Hematopoietic multipotent progenitor cell treated with erythropoietin and hydrocortisone succinate and interleukin-3 and kit ligand, for 8 days (in vitro differentiated cells): ENCODE measurements around the gene ATP13A4.

Experiments
- DNase-seq: peaks from one replicate; pipeline ENCODE4 v3.0.0-alpha.2; 2015

The ATP13A4 gene

DNA sequence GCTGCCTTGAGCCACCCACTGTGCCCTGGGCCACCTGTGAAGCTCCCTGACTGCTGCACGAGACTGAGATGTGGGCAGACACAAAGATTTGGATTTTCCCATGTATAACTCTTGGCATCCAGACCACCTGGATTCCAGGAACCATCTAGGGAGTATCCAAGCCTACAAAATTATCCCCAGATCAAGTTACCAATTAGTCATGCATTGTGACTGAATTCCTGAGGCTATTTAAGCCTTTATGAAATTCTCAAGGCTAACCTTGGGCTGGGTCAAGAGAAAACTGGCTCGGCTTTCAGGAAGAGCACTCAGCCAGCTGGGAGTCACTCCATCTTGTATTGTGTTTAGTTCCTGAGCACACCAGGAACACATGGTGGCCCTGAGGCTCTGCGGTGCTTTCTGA lies 162.8 kb downstream of the ATP13A4 start:
- no peak for DNase-seq

DNA sequence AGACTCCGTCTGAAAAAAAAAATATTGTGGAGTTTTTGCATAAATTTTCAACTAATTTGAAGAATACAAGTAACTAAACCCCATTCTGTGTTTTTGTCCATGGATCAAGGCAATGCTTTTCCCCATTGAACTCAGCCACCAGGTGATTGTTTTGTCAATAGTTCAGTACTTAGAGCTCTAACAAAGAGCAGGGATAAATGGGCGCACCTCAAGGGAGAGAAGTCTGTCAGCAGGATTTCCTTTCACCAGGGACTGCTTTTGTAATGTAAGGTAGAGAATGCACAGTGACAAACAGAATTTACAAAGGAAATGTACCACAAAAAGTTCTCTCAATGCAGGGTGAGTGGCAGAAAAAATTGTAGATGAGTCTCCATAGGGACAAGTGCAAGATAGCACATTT lies 165.4 kb downstream of the ATP13A4 start:
- no peak for DNase-seq

DNA sequence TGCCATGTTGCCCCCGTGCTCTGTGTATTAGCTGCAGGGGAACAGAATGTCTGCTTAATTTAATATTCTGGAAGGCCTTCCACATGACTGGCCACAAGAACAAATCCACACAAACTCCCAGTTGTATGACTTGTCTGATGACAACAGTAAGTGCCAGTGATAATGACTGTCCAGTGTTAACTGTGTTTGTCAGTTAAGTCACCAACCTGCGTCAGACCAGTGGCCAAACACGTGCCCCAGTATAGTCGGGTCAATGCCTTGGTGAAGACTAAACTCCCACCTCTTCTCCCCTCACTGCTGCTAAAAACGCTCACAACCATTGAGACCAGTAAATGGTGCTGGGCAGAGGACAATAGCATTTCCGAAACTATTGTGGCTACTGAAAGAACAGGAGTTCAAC lies 166.3 kb downstream of the ATP13A4 start:
- no peak for DNase-seq

DNA sequence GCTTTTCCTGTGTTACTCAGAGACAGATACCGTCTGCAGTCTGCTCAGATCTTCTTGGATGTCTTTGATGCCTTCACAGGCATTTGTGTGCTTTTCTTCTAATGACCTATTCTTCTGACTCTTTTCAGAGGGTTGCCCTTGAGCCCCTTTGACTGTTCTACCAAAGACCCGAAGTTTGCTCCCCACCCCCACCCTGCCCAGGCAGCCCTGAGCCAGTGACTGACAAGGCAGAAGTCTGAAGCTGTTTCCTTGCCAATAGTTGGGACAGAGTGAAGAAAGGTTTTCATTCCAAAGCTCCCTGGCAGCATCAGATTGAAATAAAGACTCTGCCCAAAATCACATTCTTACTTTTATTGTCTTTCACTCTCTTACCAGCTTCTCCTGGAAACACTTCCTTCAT lies 167.1 kb downstream of the ATP13A4 start:
- no peak for DNase-seq

DNA sequence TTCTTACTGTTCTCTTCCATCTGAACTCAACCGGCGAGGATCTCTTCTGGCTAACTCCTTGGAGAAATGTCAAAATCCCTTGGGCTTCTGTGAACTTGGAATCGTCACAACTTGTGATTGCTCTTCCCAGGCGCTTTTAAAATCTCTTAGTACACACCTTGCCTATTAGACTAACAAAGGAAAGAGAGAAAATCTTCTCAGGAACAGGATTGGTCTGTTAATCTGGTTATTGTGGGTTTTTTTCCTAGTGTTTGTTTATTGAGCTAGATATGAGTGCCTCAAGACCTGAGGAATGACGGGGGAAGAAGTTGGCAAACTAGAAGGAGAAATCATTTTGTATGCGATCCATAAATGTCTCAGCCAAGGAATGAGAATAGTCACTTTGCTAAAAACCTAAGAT lies 176.0 kb downstream of the ATP13A4 start, which contains the start of gene ATP13A5:
Gene ATP13A5 (minus strand): TSS at position 48 of the 400 bp plus-strand sequence. CDS start 28 bp downstream, at position 20.
- DNase-seq: no peak

DNA sequence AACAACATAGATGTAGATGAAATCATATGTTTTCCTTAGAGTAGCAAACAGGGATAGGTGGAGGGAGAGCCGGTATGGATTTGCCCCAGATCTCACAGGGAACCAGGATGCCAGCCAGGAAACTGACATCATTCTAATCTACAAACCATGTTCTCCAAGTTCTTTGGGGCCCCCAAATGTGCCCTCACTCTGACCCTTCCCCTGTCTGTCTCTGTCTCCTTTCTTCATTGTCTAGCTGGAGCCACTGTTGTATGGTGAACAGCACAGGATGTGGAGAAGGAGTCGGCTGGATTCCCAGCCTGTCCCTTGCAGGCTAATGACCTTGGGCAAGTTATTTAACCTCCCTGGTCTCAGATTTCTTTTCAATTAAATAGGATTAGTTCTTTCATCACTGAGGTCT lies 177.1 kb downstream of the ATP13A4 start:
- no peak for DNase-seq

DNA sequence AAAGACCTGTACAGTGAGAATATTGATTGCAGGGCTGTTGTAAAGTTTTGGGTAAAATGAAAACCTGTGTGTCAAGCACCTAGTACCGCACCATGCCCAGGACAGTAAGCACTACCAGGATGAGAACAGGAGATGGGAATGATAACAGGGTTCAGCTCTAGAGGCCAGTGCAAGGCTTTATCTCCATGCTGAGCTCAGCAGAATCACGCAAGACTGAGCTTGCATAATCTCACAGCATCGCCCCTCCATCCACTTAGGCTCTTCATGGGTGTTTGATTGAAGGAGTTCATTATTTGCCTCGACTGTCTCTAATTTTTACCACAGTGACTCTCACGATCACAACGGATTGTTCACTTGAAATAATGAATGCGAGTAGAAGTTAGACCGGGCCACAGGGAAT lies 179.1 kb downstream of the ATP13A4 start:
- no peak for DNase-seq

DNA sequence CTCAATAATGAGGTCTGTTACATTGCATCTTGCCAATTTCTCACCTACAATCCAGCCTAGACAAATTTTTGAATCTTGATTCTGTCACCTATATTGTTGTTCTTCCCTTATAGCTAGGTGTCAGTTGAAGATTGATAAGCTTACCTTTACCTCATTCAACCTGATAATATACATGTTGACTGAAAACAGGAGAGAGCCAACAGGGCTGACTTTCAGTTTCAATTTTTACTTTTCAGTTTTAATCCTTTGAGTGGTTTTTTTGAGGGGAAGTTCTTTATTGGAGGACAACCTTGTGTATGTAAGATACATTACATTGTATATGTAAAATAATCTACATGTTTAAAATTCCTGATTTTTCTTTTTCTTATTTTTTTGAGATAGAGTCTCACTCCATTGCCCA lies 181.9 kb downstream of the ATP13A4 start:
- no peak for DNase-seq

DNA sequence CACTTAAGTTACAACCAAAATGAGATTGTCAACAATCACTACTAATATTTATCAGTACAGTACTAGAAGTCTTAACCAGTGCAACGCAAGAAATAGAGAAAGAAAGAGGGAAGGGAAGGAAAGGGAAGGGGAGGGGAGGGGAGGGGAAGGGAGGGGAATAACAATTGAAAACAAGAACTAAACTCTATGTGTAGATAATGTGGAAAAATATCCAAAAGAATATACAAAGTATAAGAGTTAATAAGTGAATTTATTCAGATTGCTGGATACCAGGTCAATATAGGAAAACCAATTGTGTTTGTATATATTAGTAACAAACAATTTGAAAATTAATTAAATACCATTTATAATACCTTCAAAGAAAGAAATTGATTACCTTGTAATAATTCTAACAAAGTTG lies 186.8 kb downstream of the ATP13A4 start:
- no peak for DNase-seq

DNA sequence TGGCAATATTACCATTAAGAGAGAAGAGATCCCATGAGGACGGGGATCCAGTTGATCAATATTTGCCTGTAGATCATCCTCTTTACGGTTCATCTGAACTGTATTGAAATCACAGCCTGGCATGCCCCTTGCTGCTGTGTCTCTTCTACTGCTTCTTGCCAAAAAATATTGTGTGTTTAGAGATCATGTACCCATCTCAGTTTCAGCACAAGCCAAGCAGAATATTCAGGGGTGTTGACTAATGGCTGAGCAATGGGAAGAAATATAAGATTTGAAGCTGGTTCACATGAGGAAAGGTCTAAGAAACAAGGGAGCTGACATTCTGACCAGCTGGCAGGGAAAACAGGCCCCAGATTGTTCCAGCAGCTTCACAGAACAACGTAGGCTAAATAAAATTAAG lies 197.4 kb downstream of the ATP13A4 start:
- no peak for DNase-seq

DNA sequence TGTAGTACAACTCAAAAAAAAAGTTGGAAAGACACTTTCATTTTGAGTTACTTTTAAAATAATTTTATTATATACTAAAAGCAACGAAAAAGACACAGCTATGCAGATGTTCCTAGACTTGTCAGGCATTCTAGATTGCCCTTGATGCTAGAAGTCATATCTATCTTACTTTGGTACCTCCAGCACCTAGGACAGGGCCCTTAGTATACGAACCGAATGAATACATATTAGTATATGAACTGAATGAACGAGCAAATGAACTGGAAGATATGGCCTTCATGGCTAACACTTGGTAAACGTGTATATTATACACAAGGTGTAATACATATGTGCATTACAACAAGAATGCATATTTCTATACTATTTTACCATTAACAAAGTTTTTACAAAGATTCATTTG lies 200.3 kb downstream of the ATP13A4 start:
- DNase-seq: no peak
